Measurements from ENCODE around the gene SHLD3.

GRCh38 chr5:65625743-65626142 is 916 bp downstream of the SHLD3 start:
- TF ChIP-seq, protein P1, sequence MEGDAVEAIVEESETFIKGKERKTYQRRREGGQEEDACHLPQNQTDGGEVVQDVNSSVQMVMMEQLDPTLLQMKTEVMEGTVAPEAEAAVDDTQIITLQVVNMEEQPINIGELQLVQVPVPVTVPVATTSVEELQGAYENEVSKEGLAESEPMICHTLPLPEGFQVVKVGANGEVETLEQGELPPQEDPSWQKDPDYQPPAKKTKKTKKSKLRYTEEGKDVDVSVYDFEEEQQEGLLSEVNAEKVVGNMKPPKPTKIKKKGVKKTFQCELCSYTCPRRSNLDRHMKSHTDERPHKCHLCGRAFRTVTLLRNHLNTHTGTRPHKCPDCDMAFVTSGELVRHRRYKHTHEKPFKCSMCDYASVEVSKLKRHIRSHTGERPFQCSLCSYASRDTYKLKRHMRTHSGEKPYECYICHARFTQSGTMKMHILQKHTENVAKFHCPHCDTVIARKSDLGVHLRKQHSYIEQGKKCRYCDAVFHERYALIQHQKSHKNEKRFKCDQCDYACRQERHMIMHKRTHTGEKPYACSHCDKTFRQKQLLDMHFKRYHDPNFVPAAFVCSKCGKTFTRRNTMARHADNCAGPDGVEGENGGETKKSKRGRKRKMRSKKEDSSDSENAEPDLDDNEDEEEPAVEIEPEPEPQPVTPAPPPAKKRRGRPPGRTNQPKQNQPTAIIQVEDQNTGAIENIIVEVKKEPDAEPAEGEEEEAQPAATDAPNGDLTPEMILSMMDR (conservative IDR thresholded peaks at IDR 0.05; ENCODE audit: low read length), result no peak
- no peak for TF ChIP-seq EZH2phosphoT487 (IDR thresholded peaks at IDR 0.05; ENCODE audit: borderline replicate concordance, low read depth, low read length)

All from OCI-LY7 (cell line).